Measurements from ENCODE around the gene MFAP5. TPM values are rescaled to one million over a fixed set of nuclear protein-coding genes. Genes with fewer than 3 reads are reported as not detected.

Gene MFAP5
- total and polyA plus RNA-seq, 10 of the 15 experiments (the other 5 are each of a cell fraction or from before 2014, with no cell fraction given) = 0.06 to 0.14 (median 0.12) TPM; not detected in 7

GRCh38 chr12:8596561-8596960 is 66.1 kb downstream of the MFAP5 start:
- no peaks in the 10 kb centered on the region for H3K79me2 ChIP-seq (ENCODE audit: control insufficient read depth, insufficient read depth, low read length)
- FAIRE-seq (no peak), ATAC-seq (no peak), DNase-seq (ENCODE audit: low read depth, low spot score) (no peak)
- H3K4me2 ChIP-seq (ENCODE audit: control insufficient read depth, insufficient read depth) = no peak overlapping the region
- ChIA-PET POLR2A (no interaction called here), SMC1A (ENCODE audit: uncharacterized antibody, unreplicated experiment) (interaction anchor here (2.1 kb wide), 1 partner anchor 52 kb away, joined by 6 read pairs; no protein-coding TSS in a partner anchor), RAD21 (ENCODE audit: unreplicated experiment) (no interaction called here), CTCF (interaction anchor here (1.7 to 8.5 kb wide), 2 partner anchors 14 to 53 kb away, joined by 6 to 60 read pairs; partner anchors contain the start of gene AICDA)
- H3K27me3 ChIP-seq (replicated peaks in 1 of 2; ENCODE audit: control insufficient read depth in 2 of 2, insufficient read depth in 2 of 2, low read length in 1 of 2) = no peaks in the 10 kb centered on the region
- no peak overlapping the region for H3K4me3 ChIP-seq
- H3K9ac ChIP-seq (ENCODE audit: control insufficient read depth, insufficient read depth, low read length) = no peak overlapping the region
- no TSS peak for BruUV-seq (replicated peaks)
- no peaks in the 10 kb centered on the region; the same call in 1 of the 2 replicates for H3K4me1 ChIP-seq (ENCODE audit: control insufficient read depth, insufficient read depth, low read length)
- no peak overlapping the region for H2AFZ ChIP-seq (ENCODE audit: control insufficient read depth, low read depth, low read length)
- TF ChIP-seq ZBTB4 (CRISPR knock-in tag; IDR thresholded peaks at IDR 0.05) (no peak), SMC3 (IDR thresholded peaks at IDR 0.05; ENCODE audit: borderline replicate concordance, low read length) (no peak), JUNB (IDR thresholded peaks at IDR 0.05) (no peak), RELA (IDR thresholded peaks at IDR 0.05; ENCODE audit: borderline replicate concordance, partially characterized antibody) (no peak), BCL3 (IDR thresholded peaks at IDR 0.05; ENCODE audit: borderline replicate concordance, insufficient read depth, low read depth, low read length, poor library complexity, severe bottlenecking) (no peak), EED (IDR thresholded peaks at IDR 0.05; ENCODE audit: low read depth) (no peak), NBN (IDR thresholded peaks at IDR 0.05) (no peak), ELK1 (IDR thresholded peaks at IDR 0.05; ENCODE audit: low read depth, low read length) (no peak), LARP7 (IDR thresholded peaks at IDR 0.05) (no peak), HCFC1 (IDR thresholded peaks at IDR 0.05; ENCODE audit: low read length) (no peak), KDM1A (IDR thresholded peaks at IDR 0.05; ENCODE audit: borderline replicate concordance) (no peak), TCF3 (IDR thresholded peaks at IDR 0.05; ENCODE audit: borderline replicate concordance, insufficient read depth, low read depth, low read length) (no peak), SREBF1 (IDR thresholded peaks at IDR 0.05; ENCODE audit: low read length) (no peak), ESRRA (IDR thresholded peaks at IDR 0.05; ENCODE audit: low read length) (no peak), KLF5 (IDR thresholded peaks at IDR 0.05; ENCODE audit: partially characterized antibody) (no peak), CTCF (IDR thresholded peaks at IDR 0.05 in 2 of 3, conservative IDR thresholded peaks at IDR 0.05 in 1 of 3; ENCODE audit: control insufficient read depth in 2 of 3, extremely low read depth in 1 of 3, insufficient read depth in 1 of 3, low read depth in 3 of 3, low read length in 3 of 3) (no peak), CBFB (IDR thresholded peaks at IDR 0.05; ENCODE audit: low read depth) (no peak)
- intact Hi-C loops (cut with micrococcal nuclease; ENCODE audit: unreplicated experiment) = no loop called here
- in situ Hi-C loops (cut with MboI) = no loop called here
- no peaks in the 10 kb centered on the region for H3K36me3 ChIP-seq (ENCODE audit: control insufficient read depth in 2 of 2, insufficient read depth in 2 of 2, low read length in 1 of 2)
- H3K9me3 ChIP-seq (replicated peaks; ENCODE audit: control insufficient read depth, insufficient read depth, low read length) = no peaks in the 10 kb centered on the region
- WGBS (ENCODE audit: insufficient coverage, insufficient replicate concordance, low lambda C conversion rate, missing lambda C conversion rate) = 54% methylated on average over 3 of the region's 3 CpGs
- no peaks in the 10 kb centered on the region for H4K20me1 ChIP-seq (ENCODE audit: control insufficient read depth, insufficient read depth)
- H3K27ac ChIP-seq (ENCODE audit: control insufficient read depth, insufficient read depth) = no peak overlapping the region
